Naive B cell (primary cell): Measurements from ENCODE around the gene ATP13A2. TPM values are rescaled to one million over a fixed set of nuclear protein-coding genes. Genes with fewer than 3 reads are reported as not detected.
A peak's percentile ranks its signal among the peaks of the same experiment; 100 is the strongest.
"Not testable (repeated sequence)": the region's sequence is repeated elsewhere in the genome, so short reads cannot be mapped to it uniquely, and the experiment has no call there.

ENCODE experiments used
- ATAC-seq, 2 donors: fragments of 150-1000 bp; cut with Tn5 transposase; 2 replicates each; pipeline ENCODE4 v1.10.0; 2021; ENCODE audit warnings: low read depth in 2 of 2, mild to moderate bottlenecking in 2 of 2, moderate library complexity in 2 of 2
- DNase-seq: peaks from one replicate; pipeline ENCODE4 v3.0.0; 2022
- H3K27ac Mint-ChIP-seq, 6 donors: one replicate each; pipeline ENCODE4 v1.8.0; 2020 to 2022; ENCODE audit warnings: mild to moderate bottlenecking in 6 of 6, mixed read lengths in 6 of 6, moderate library complexity in 5 of 6, inconsistent platforms in 2 of 6
- H3K27me3 Mint-ChIP-seq, 3 donors: one replicate each; pipeline ENCODE4 v1.8.0; 2021 to 2022; ENCODE audit warnings: mixed read lengths in 3 of 3, mild to moderate bottlenecking in 1 of 3
- H3K36me3 Mint-ChIP-seq, 2 donors: one replicate each; pipeline ENCODE4 v1.8.0; 2020 to 2022; ENCODE audit warnings: mixed read lengths in 2 of 2, inconsistent platforms in 1 of 2, mild to moderate bottlenecking in 1 of 2
- H3K4me1 Mint-ChIP-seq, 3 donors: one replicate each; pipeline ENCODE4 v1.8.0; 2020 to 2022; ENCODE audit warnings: mixed read lengths in 3 of 3, inconsistent platforms in 1 of 3, mild to moderate bottlenecking in 1 of 3, moderate library complexity in 1 of 3
- H3K4me3 Mint-ChIP-seq, 8 donors: one replicate each; pipeline ENCODE4 v1.8.0; 2020 to 2022; ENCODE audit warnings: mild to moderate bottlenecking in 8 of 8, mixed read lengths in 8 of 8, moderate library complexity in 8 of 8, inconsistent platforms in 2 of 8
- H3K9me3 Mint-ChIP-seq, 7 donors: one replicate each; pipeline ENCODE4 v1.8.0; 2020 to 2022; ENCODE audit warnings: mixed read lengths in 7 of 7, mild to moderate bottlenecking in 5 of 7, inconsistent platforms in 2 of 7, moderate library complexity in 1 of 7
- polyA plus RNA-seq, 6 donors: library from polyadenylated mRNA; unstranded; fragments of 300-500 nt; fragmentation: Illumina TruSeq; gene quantifications; one replicate each; pipeline ENCODE4 v1.2.3, GENCODE V29; 2021; ENCODE audit warnings: low read depth in 6 of 6

The ATP13A2 gene
- polyA plus RNA-seq, 6 donors from 2014 or later = 6.3 to 39.6 (median 22.3) TPM

DNA sequence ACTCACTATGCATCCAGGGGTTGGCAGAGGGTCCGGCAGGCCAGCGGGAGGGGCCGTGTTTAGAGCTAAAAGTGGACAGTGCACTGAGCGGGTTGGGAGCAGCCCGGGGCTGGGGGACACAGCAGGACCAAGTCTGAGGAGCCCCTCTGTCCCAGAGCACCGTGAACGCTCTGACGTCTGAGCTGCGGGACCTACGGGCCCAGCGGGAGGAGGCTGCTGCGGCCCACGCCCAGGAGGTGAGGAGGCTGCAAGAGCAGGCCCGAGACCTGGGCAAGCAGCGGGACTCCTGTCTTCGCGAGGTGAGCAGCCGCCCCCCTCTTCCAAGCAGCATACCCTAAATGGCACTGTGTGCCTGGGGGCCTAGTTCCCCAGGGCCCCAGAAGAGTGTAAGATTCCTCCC, 57.1 kb downstream of the ATP13A2 start:
- Mint-ChIP-seq H3K9me3 (no peaks in the 10 kb centered on the region), H3K4me3 (no peak overlapping the region), H3K27ac (peak overlapping the region in 1 of 6 donors; percentile 56), H3K4me1 (peaks cover 4 to 11% (median 8%) of the 10 kb centered on the region in 3 donors), H3K36me3 (no peaks in the 10 kb centered on the region), H3K27me3 (no peaks in the 10 kb centered on the region)
- no peak for DNase-seq
- no peak for ATAC-seq

DNA sequence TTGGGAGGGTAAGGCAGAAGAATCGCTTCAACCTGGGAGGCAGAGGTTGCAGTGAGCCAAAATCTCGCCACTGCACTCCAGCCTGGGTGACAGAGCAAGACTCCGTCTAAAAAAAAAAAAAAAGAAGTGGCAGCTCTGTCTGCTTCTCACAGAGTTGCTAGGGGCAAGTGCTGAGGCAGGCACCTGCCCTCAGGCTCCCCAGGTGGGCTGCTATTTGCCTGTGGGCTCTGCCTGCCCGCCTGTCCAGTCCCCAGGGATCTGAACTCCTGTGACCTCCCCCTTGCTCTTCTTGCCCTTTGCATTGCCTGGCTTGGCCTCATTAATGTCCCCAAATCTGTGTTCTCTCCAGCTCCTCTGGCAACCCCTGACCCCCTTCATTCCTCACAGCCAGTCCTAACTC, 59.4 kb downstream of the ATP13A2 start:
- not testable (repeated sequence) for DNase-seq, H3K4me3 Mint-ChIP-seq, H3K9me3 Mint-ChIP-seq, H3K36me3 Mint-ChIP-seq, H3K27me3 Mint-ChIP-seq, ATAC-seq, H3K27ac Mint-ChIP-seq
- peaks cover 4 to 11% (median 8%) of the 10 kb centered on the region in 3 donors for H3K4me1 Mint-ChIP-seq

DNA sequence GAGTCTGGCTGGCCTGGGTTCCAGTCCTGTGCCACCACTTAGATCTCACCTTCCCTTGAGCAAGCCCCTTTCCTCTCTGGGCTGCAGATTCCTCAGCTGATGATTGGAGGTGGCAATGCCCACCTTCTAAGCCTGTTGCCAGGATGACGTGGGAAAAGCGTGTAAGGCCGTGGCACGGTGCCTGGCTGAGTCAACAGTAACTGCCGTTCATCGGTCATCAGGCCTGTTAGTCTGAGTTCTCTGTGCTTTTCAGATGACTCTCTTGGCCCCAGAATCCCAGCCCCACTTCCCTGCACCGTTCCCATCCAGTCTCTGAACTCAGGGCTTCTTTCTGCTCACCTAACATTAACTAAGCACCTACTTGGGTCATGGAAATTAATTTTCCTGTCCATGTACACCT, 62.7 kb downstream of the ATP13A2 start:
- not testable (repeated sequence) for H3K27ac Mint-ChIP-seq, DNase-seq, ATAC-seq, H3K27me3 Mint-ChIP-seq, H3K9me3 Mint-ChIP-seq
- peaks cover 4 to 15% (median 11%) of the 10 kb centered on the region in 3 donors for H3K4me1 Mint-ChIP-seq
- peaks cover 0 to 10% of the 10 kb centered on the region in 2 donors for H3K36me3 Mint-ChIP-seq
- peak overlapping the region in 1 of 8 donors; percentile 40 for H3K4me3 Mint-ChIP-seq

DNA sequence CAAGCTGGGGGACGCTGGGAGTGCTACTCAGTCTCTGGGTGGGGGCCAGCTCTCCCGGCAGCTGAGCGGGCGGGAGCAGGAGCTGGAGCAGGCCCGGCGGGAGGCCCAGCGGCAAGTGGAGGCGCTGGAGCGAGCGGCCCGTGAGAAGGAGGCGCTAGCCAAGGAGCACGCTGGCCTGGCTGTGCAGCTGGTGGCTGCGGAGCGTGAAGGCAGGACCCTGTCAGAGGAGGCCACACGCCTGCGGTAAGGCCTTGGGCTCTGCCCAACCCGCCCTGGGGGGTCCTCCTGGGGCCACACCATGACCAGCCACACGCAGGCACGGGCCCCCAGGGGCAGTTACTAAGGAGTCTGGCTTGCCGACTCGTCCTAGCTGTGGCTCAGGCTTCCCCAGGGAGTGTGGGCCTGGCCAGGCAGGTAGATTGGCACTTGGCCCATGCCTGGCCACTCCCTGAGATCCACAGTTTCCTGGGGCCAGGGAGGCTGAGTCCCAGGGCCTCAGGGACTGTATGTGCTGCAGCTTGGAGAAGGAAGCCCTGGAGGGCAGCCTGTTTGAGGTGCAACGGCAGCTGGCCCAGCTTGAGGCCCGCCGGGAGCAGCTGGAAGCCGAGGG, 63.3 kb downstream of the ATP13A2 start:
- DNase-seq, H3K4me3 Mint-ChIP-seq, H3K27ac Mint-ChIP-seq, ATAC-seq, H3K27me3 Mint-ChIP-seq, H3K9me3 Mint-ChIP-seq: not testable (repeated sequence)
- H3K4me1 Mint-ChIP-seq = peaks cover 4 to 15% (median 11%) of the 10 kb centered on the region in 3 donors
- peaks cover 0 to 10% of the 10 kb centered on the region in 2 donors for H3K36me3 Mint-ChIP-seq

DNA sequence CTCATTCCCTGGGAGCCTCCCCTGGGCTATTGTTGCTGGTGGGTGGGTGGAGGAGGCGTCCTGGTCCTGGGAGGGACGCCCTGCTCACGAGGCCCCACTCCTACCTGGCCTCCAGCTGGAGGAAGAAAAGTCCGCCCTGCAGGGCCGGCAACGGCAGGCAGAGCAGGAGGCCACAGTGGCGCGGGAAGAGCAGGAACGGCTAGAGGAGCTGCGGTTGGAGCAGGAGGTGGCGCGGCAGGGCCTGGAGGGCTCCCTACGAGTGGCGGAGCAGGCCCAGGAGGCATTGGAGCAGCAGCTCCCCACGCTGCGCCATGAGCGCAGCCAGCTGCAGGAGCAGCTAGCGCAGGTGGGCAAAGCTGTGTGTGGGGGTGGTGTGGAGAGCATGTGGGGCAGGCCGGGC, 65.1 kb downstream of the ATP13A2 start:
- H3K36me3 Mint-ChIP-seq = peaks cover 0 to 10% of the 10 kb centered on the region in 2 donors
- peaks cover 0 to 10% (median 2%) of the 10 kb centered on the region in 3 donors for H3K4me1 Mint-ChIP-seq
- DNase-seq (no peak), ATAC-seq (no peak)
- no peaks in the 10 kb centered on the region for H3K27me3 Mint-ChIP-seq
- no peak overlapping the region for H3K4me3 Mint-ChIP-seq
- H3K9me3 Mint-ChIP-seq = no peaks in the 10 kb centered on the region
- no peak overlapping the region for H3K27ac Mint-ChIP-seq

DNA sequence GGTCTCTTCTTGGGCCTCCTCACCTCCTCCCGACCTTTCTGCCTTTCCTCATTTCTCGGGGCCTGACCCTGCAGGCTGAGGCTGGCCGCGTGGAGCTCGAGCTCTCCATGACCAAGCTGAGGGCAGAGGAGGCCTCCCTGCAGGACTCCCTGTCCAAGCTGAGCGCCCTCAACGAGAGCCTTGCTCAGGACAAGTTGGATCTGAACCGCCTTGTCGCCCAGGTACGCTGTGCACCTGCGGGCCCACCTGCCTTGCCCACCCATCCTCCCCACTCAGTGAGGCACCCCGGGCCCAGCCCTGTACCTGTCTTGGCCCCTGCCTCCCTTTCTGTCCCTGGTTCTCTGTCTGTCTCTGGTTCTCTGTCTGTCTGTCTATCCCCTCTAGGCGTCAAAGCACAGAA, 65.5 kb downstream of the ATP13A2 start:
- not testable (repeated sequence) for H3K4me1 Mint-ChIP-seq, H3K27ac Mint-ChIP-seq, H3K4me3 Mint-ChIP-seq, H3K27me3 Mint-ChIP-seq, DNase-seq, H3K9me3 Mint-ChIP-seq, ATAC-seq
- H3K36me3 Mint-ChIP-seq = peaks cover 0 to 10% of the 10 kb centered on the region in 2 donors

DNA sequence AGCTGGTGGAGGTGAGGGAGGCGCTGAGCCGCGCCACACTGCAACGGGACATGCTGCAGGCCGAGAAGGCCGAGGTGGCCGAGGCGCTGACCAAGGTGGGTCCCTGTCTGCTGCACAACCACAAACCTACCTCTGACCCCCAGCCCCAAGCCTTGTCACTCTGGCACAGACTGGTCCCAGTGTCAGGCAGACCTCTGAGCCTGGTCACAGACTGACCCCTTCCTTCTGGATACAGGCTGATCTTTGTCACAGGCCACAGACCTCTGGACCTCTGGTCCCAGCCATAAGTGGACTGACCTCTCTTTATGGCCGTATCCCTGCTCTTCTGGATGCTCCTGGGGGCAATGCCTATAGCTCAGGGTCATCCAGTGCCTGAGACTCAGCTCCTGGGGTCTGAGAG, 66.2 kb downstream of the ATP13A2 start:
- H3K4me3 Mint-ChIP-seq, ATAC-seq, DNase-seq, H3K27ac Mint-ChIP-seq, H3K9me3 Mint-ChIP-seq, H3K4me1 Mint-ChIP-seq, H3K27me3 Mint-ChIP-seq: not testable (repeated sequence)
- peaks cover 0 to 10% of the 10 kb centered on the region in 2 donors for H3K36me3 Mint-ChIP-seq

DNA sequence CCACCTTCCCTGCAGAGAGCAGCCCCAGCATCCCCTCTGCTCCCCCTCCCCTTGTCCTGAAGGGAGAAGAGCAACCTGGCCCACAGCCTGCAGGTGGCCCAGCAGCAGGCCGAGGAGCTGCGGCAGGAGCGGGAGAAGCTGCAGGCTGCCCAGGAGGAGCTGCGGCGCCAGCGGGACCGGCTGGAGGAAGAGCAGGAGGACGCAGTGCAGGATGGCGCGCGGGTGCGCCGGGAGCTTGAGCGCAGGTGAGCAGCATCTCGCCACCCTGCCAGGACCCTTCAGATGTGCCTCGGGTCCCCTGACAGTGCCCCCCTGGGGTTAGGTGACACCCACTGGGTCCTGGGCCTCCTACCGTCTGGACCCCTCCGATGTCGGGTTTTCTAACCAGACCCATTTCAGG, 67.7 kb downstream of the ATP13A2 start:
- DNase-seq (no peak), ATAC-seq (no peak)
- H3K36me3 Mint-ChIP-seq = peaks cover 0 to 10% of the 10 kb centered on the region in 2 donors
- no peaks in the 10 kb centered on the region for H3K27me3 Mint-ChIP-seq
- H3K9me3 Mint-ChIP-seq = no peaks in the 10 kb centered on the region
- no peak overlapping the region for H3K27ac Mint-ChIP-seq
- no peak overlapping the region for H3K4me3 Mint-ChIP-seq
- H3K4me1 Mint-ChIP-seq = peaks cover 0 to 6% (median 0%) of the 10 kb centered on the region in 3 donors

DNA sequence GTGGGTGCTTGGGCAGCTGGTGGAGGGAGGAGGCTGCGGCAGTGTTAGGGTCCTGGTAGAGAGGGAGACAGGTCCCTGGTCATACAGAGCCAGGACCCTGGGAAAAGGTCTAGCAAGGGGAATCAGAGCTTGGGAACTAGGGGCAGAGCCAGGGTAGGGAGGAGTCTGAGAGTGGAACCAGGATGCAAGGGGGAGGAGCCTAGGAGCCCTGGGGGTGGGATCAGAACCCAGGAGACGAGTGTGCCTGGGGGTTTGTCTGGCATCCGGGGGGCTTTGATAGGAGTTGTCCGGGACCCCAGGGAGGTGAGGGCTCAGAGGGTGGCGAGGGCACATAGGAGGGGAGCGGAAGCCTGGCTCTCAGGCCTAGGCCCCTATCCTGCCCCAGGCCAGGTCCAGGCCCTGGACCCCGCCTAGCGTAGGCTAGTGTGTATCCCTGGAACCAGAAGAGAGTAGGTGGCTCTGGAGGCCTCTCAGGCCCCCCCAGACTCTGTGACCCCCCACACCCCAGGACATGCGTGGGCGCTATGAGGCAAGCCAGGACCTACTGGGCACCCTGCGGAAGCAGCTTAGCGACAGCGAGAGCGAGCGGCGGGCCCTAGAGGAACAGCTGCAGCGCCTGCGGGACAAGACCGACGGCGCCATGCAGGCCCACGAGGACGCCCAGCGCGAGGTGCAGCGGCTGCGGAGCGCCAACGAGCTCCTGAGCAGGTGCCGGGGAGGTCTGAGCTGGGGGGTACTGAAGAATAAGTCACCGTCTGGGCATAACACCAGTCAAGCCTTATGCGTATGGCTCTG, 72.1 kb downstream of the ATP13A2 start:
- H3K27ac Mint-ChIP-seq, DNase-seq, H3K4me1 Mint-ChIP-seq, H3K4me3 Mint-ChIP-seq, ATAC-seq, H3K27me3 Mint-ChIP-seq, H3K36me3 Mint-ChIP-seq, H3K9me3 Mint-ChIP-seq: not testable (repeated sequence)

DNA sequence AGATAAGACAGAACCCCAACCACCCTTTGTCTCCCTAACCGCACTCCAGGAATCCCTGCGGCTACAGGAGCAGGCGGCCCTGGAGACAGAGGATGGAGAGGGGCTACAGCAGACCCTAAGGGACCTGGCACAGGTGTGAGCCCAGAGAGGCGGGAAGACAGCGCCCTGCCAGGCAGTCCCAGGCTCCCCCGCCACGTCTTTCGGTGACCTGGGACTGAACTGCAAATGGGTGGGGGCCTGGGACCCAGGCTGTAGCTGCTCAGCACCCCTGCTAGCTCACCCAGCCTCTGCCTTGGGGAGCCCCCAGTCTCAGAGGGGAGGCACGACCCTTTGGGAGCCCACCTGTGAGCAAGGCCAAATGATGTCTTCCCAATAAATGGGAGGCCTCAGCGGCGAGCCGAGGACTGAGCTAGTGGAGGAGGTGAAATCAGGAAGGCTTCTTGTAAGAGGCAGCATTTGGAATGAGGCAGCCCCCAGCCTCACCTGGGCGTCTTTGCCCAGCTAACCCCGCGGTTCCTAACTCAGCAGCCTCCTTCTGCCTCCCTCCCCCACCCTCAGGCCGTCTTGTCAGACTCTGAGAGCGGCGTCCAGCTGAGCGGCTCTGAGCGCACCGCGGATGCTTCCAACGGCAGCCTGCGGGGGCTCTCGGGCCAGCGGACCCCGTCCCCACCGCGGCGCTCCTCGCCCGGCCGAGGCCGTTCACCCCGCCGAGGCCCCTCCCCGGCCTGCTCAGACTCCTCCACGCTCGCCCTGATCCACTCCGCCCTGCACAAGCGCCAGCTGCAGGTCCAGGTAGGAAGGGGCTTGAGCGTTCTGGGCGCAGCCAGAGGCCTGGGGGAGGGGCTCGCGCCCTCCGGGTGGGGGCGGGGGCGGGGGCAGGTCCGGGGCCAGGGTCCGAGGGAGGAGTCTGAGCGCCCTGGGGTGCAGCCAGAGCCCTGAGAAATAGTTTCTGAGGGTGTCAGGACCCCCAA, 73.1 kb downstream of the ATP13A2 start:
- no peaks in the 10 kb centered on the region for H3K36me3 Mint-ChIP-seq
- no peak overlapping the region for H3K27ac Mint-ChIP-seq
- ATAC-seq (no peak), DNase-seq (no peak)
- no peak overlapping the region for H3K4me3 Mint-ChIP-seq
- no peaks in the 10 kb centered on the region for H3K9me3 Mint-ChIP-seq
- no peaks in the 10 kb centered on the region for H3K4me1 Mint-ChIP-seq
- no peaks in the 10 kb centered on the region for H3K27me3 Mint-ChIP-seq

DNA sequence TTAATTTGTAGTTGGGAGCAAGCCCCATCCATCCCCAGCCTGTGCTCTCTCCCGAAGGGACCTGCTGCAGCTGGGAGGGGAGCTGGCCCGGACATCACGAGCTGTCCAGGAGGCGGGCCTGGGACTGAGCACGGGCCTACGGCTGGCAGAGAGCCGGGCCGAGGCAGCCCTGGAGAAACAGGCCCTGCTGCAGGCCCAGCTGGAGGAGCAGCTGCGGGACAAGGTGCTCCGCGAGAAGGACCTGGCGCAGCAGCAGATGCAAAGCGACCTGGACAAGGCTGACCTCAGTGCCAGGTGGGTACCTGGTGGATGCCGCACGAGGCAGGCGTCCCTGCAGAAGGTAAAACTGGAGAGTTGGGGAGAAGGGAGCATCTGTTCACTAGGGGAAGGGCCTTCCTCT, 75.1 kb downstream of the ATP13A2 start:
- H3K4me1 Mint-ChIP-seq, H3K27me3 Mint-ChIP-seq, ATAC-seq, H3K36me3 Mint-ChIP-seq, H3K27ac Mint-ChIP-seq, DNase-seq, H3K9me3 Mint-ChIP-seq: not testable (repeated sequence)
- peak overlapping the region in 2 of 8 donors; percentile 29 to 47 for H3K4me3 Mint-ChIP-seq
